DMS79 treated with DMSO at 0.1 percent for 48 hours (cell line): Measurements from ENCODE around the gene TASOR.

Experiments used
- DNase-seq: peaks from one replicate; lab custom pipeline; 2025; lab: John Stamatoyannopoulos, UW

Gene TASOR

GRCh38 chr3:56682462-56683121 is 473 bp downstream of the TASOR start:
- DNase-seq, result peak; percentile 29

- peak; percentile 29 for DNase-seq
Measured at GRCh38 chr3:56681984-56682461, 1.0 kb downstream of the TASOR start.

- no peak for DNase-seq
Measured at GRCh38 chr3:56680054-56680580, 2.9 kb downstream of the TASOR start.

GRCh38 chr3:56677286-56677685 is 5.8 kb downstream of the TASOR start:
- DNase-seq, result no peak

GRCh38 chr3:56673781-56674457 is 9.1 kb downstream of the TASOR start:
- no peak for DNase-seq

- DNase-seq, result no peak
Measured at GRCh38 chr3:56667973-56668579, 15.0 kb downstream of the TASOR start.

- no peak for DNase-seq
Measured at GRCh38 chr3:56664823-56665222, 18.2 kb downstream of the TASOR start.

- no peak for DNase-seq
Measured at GRCh38 chr3:56655709-56656108, 27.4 kb downstream of the TASOR start.

GRCh38 chr3:56654460-56654859 is 28.6 kb downstream of the TASOR start:
- DNase-seq, result no peak

- DNase-seq, result no peak
Measured at GRCh38 chr3:56645407-56645806, 37.7 kb downstream of the TASOR start.

GRCh38 chr3:56633602-56634535 is 49.2 kb downstream of the TASOR start:
- DNase-seq, result no peak
